Lower lobe of right lung (tissue), 2 donors: ENCODE results near the gene SURF2. TPM values are rescaled to one million over a fixed set of nuclear protein-coding genes. Genes with fewer than 3 reads are reported as not detected.

Experiments used
- ATAC-seq, 2 donors: fragments of 200-7000 bp; cut with Tn5 transposase; one replicate each; pipeline ENCODE4 v1.9.1; 2020 to 2022; ENCODE audit warnings: mild to moderate bottlenecking in 2 of 2, moderate library complexity in 2 of 2
- DNase-seq: peaks from one replicate; pipeline ENCODE4 v3.0.0-alpha.2; 2020
- H3K27ac ChIP-seq: fragments of 200-600 bp; one replicate; pipeline ENCODE4 v1.8.0; 2022
- H3K27me3 ChIP-seq: fragments of 200-600 bp; one replicate; pipeline ENCODE4 v1.8.0; 2022; ENCODE audit warnings: low read depth
- H3K36me3 ChIP-seq: fragments of 200-600 bp; one replicate; pipeline ENCODE4 v1.8.0; 2022; ENCODE audit warnings: mild to moderate bottlenecking
- H3K4me1 ChIP-seq: fragments of 200-600 bp; one replicate; pipeline ENCODE4 v1.8.0; 2022
- H3K4me3 ChIP-seq: fragments of 200-600 bp; one replicate; pipeline ENCODE4 v1.8.0; 2022; ENCODE audit warnings: mild to moderate bottlenecking
- H3K9me3 ChIP-seq: fragments of 200-600 bp; one replicate; pipeline ENCODE4 v1.8.0; 2022
- intact Hi-C: fragments of 100-400 bp; cut with DNase I; formaldehyde crosslinking; loops from one replicate; pipeline ENCODE4 v1.11.0; 2022
- total RNA-seq: library from RNA; stranded (reverse); fragmentation: NEBNext Ultra II Directional; extraction: Animal tissue kit (Norgen Biotek cat#: 25700); gene quantifications from one replicate; pipeline ENCODE4 v1.2.1, GENCODE V29; 2021
- TF ChIP-seq, protein P1 (sequence below): fragments of 200-600 bp; IDR thresholded peaks from one replicate; pipeline ENCODE4 v1.8.0; 2022; ENCODE audit warnings: antibody characterized with exemption, mild to moderate bottlenecking
- donor health status: DM: no; HTN: yes; CAD: no; lungs with severe emphysema.

The SURF2 gene
- total RNA-seq, 1 donor from 2014 or later, result 15.2 TPM

DNA sequence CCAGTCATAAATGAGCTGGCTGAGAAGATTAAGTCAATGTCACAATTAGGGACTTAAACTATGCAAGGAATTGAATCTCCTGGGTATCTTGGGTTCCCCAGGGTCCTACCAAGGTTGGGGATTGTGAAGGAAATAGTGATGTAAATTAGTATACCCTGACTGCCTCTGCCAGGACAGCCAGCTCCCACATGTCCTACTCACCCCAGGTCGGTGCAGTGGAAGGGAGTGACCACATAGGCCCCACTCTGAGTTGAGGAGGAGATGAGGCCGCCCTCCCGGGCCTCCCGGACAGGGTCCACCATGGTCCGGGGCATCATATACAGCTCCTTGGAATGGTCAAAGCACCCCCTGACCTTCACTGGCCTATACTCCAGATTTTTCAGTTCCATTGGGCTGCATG lies 2.8 kb upstream of the SURF2 start:
- TF ChIP-seq, protein P1, sequence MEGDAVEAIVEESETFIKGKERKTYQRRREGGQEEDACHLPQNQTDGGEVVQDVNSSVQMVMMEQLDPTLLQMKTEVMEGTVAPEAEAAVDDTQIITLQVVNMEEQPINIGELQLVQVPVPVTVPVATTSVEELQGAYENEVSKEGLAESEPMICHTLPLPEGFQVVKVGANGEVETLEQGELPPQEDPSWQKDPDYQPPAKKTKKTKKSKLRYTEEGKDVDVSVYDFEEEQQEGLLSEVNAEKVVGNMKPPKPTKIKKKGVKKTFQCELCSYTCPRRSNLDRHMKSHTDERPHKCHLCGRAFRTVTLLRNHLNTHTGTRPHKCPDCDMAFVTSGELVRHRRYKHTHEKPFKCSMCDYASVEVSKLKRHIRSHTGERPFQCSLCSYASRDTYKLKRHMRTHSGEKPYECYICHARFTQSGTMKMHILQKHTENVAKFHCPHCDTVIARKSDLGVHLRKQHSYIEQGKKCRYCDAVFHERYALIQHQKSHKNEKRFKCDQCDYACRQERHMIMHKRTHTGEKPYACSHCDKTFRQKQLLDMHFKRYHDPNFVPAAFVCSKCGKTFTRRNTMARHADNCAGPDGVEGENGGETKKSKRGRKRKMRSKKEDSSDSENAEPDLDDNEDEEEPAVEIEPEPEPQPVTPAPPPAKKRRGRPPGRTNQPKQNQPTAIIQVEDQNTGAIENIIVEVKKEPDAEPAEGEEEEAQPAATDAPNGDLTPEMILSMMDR, result no peak
- intact Hi-C loops, result no loop called here
- DNase-seq (no peak), ATAC-seq (no peak)
- no peaks in the 10 kb centered on the region for H3K27me3 ChIP-seq
- H3K36me3 ChIP-seq, result peaks cover 66% of the 10 kb centered on the region
- no peak overlapping the region for H3K4me3 ChIP-seq
- H3K4me1 ChIP-seq, result peaks cover 47% of the 10 kb centered on the region
- H3K9me3 ChIP-seq, result no peaks in the 10 kb centered on the region
- no peak overlapping the region for H3K27ac ChIP-seq

DNA sequence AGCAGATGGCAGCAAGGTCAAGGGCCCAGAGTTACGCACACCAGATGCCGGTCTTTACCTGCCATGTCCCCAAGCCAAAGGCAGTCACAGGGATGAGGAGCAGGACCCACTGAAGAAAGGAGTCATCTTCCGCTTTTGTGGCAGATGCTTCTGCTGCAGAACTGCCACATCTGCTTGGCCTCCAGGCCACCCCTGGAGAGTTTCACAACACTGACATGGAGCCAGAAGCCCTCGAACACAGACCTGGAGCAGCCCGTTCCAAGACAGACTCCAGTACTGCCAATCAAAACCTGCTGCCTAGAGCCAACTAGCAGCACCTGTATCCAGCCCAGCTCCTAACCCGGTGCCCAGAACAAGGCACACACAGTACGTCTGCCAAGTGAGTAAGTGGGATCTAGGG lies 1.6 kb upstream of the SURF2 start:
- H3K27ac ChIP-seq, result no peak overlapping the region
- TF ChIP-seq, protein P1, result no peak
- ATAC-seq (no peak), DNase-seq (no peak)
- H3K36me3 ChIP-seq, result peaks cover 68% of the 10 kb centered on the region
- intact Hi-C loops, result no loop called here
- no peaks in the 10 kb centered on the region for H3K27me3 ChIP-seq
- H3K9me3 ChIP-seq, result no peaks in the 10 kb centered on the region
- H3K4me3 ChIP-seq, result no peak overlapping the region
- H3K4me1 ChIP-seq, result peaks cover 35% of the 10 kb centered on the region

DNA sequence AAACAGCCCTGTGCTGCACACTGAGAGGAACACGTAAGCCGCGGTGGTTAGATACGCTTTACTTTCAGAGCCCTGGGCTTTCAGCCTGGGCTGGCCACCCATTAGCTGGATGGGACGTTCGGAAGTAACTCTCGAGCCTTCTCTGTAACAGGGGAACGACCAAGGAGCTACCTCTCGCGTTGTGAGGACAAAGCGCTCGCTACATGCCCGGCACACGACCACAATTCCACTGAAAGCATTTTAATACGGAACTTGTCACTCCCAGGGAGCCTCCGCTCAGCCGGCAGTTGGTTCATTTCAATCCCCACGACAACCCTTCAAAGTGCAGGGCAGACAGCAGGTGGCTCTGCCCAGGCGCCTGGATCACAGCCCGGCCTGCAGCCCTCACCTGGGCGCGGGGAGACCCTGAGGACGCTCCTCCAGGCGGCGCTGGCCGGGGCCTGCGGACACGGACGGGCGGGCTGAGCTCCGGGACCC lies 431 bp upstream of the SURF2 start:
- Histone ChIP-seq H3K27ac (peak overlapping the region; percentile 88), H3K9me3 (no peaks in the 10 kb centered on the region), H3K36me3 (peaks cover 68% of the 10 kb centered on the region), H3K27me3 (no peaks in the 10 kb centered on the region), H3K4me3 (peak overlapping the region; percentile 91), H3K4me1 (peaks cover 29% of the 10 kb centered on the region)
- peak; percentile 3 to 42 for ATAC-seq
- intact Hi-C loops, result no loop called here
- TF ChIP-seq, protein P1, result peak; percentile 8
- DNase-seq, result no peak

DNA sequence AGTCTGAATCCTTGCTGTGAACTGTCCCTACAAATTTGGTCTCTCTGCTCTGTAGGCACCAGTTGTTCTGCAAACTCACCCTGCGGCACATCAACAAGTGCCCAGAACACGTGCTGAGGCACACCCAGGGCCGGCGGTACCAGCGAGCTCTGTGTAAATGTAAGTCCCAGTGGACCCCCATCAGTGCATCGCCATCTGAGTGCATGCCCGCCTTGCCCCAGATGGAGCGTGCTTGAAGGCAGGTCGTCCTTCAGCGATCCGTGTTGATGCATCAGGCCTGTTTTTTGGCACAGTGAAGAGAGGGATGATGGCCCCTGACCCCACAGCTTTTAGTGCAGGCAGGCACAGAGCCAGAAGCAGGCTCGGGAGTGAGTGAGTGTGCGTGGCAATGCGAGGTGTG lies 1.3 kb downstream of the SURF2 start:
- Histone ChIP-seq H3K36me3 (peaks cover 68% of the 10 kb centered on the region), H3K27me3 (no peaks in the 10 kb centered on the region), H3K27ac (no peak overlapping the region), H3K9me3 (no peaks in the 10 kb centered on the region), H3K4me1 (peaks cover 29% of the 10 kb centered on the region), H3K4me3 (peak overlapping the region; percentile 91)
- intact Hi-C loops, result no loop called here
- TF ChIP-seq, protein P1, result no peak
- no peak for DNase-seq
- ATAC-seq, result no peak

DNA sequence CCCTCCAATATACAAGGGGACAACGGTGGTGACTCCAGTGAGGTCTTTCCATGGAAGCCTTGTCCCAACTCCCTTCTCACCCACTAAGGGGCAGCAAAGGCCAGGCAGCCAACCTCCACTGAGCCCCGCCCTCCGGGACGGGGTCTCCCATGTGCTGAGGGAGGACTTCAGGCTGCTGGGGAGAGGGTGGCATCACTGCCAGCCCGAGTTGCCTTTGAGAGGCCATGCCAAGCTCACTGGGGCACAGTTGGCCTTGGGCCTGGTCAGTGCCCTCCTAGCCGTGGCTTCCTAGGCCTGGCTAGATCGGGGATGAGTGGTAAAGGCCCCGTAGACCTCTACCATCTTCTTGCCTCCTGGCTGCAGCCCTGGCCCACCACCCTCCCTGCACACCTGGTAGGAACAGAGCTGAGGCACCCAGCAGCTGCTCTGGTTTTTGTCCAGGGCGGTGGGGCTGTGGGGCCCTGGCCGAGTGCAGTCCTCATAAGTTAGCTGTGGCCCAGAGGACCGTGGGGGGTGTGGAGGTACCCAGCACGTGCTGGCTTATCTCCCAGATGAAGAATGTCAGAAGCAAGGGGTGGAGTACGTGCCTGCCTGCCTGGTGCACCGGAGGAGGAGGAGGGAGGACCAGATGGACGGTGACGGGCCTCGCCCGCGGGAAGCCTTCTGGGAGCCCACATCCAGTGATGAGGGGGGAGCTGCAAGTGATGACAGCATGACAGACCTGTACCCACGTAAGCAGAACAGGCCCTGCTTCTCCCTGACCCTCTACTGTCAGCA lies 3.2 kb downstream of the SURF2 start:
- H3K4me1 ChIP-seq, result peaks cover 28% of the 10 kb centered on the region
- H3K4me3 ChIP-seq, result no peak overlapping the region
- TF ChIP-seq, protein P1, result no peak
- H3K36me3 ChIP-seq, result peaks cover 70% of the 10 kb centered on the region
- no peaks in the 10 kb centered on the region for H3K9me3 ChIP-seq
- no peaks in the 10 kb centered on the region for H3K27me3 ChIP-seq
- intact Hi-C loops, result no loop called here
- ATAC-seq (no peak), DNase-seq (peak; percentile 44)
- no peak overlapping the region for H3K27ac ChIP-seq
